Hindlimb muscle (tissue), 1 donor: ENCODE results near the gene SPRR4. TPM values are rescaled to one million over a fixed set of nuclear protein-coding genes. Genes with fewer than 3 reads are reported as not detected.

Source experiments
- DNase-seq: peaks from one replicate; pipeline ENCODE4 v3.0.0-alpha.2; 2013
- polyA plus RNA-seq: library from polyadenylated mRNA; unstranded; fragments of 120-200 nt; gene quantifications from one replicate; pipeline ENCODE4 v1.2.1, GENCODE V29; 2013; ENCODE audit not compliant: insufficient read length

SPRR4 gene
- not detected for polyA plus RNA-seq

- no peak for DNase-seq
These were observed at the start of gene SPRR4 for GRCh38 chr1:152970495-152970894. SPRR4 (plus strand) TSS chr1:152970648; CDS start chr1:152971891, 1,243 bp downstream.

- no peak for DNase-seq
These were observed 46.3 kb upstream of the SPRR4 start for GRCh38 chr1:152924191-152924590.

GRCh38 chr1:152926091-152926490 lies 44.4 kb upstream of the SPRR4 start:
- no peak for DNase-seq

- no peak for DNase-seq
These were observed 41.8 kb upstream of the SPRR4 start for GRCh38 chr1:152928671-152929070.

- no peak for DNase-seq
These were observed 38.2 kb upstream of the SPRR4 start for GRCh38 chr1:152932170-152932811.

GRCh38 chr1:152933196-152933595 lies 37.3 kb upstream of the SPRR4 start:
- DNase-seq, result no peak

- DNase-seq, result no peak
These were observed 29.8 kb upstream of the SPRR4 start for GRCh38 chr1:152940614-152941013.

GRCh38 chr1:152941037-152941711 lies 29.3 kb upstream of the SPRR4 start:
- DNase-seq, result no peak

- DNase-seq, result no peak
These were observed 28.3 kb upstream of the SPRR4 start for GRCh38 chr1:152942161-152942560.

- DNase-seq, result no peak
These were observed 24.2 kb upstream of the SPRR4 start for GRCh38 chr1:152946248-152946647.

- DNase-seq, result no peak
These were observed 23.7 kb upstream of the SPRR4 start, which contains the start of gene SPRR5 for GRCh38 chr1:152946651-152947256. SPRR5 (plus strand) TSS chr1:152947206; CDS start chr1:152948555, 1,349 bp downstream.

- DNase-seq, result no peak
These were observed 18.7 kb upstream of the SPRR4 start for GRCh38 chr1:152951711-152952110.

GRCh38 chr1:152953761-152954160 lies 16.7 kb upstream of the SPRR4 start:
- DNase-seq, result no peak

GRCh38 chr1:152954436-152954835 lies 16.0 kb upstream of the SPRR4 start:
- DNase-seq, result no peak

GRCh38 chr1:152957561-152957960 lies 12.9 kb upstream of the SPRR4 start:
- no peak for DNase-seq

- no peak for DNase-seq
These were observed 11.2 kb upstream of the SPRR4 start for GRCh38 chr1:152959273-152959672.

- DNase-seq, result no peak
These were observed 10.5 kb upstream of the SPRR4 start for GRCh38 chr1:152959801-152960451.

- DNase-seq, result no peak
These were observed 9.9 kb upstream of the SPRR4 start for GRCh38 chr1:152960452-152961044.

GRCh38 chr1:152961226-152961891 lies 9.1 kb upstream of the SPRR4 start:
- no peak for DNase-seq

GRCh38 chr1:152962876-152963415 lies 7.5 kb upstream of the SPRR4 start:
- DNase-seq, result no peak

- DNase-seq, result no peak
These were observed 5.9 kb upstream of the SPRR4 start for GRCh38 chr1:152964536-152964935.

- DNase-seq, result no peak
These were observed 4.6 kb upstream of the SPRR4 start for GRCh38 chr1:152965853-152966252.
